ENCODE data around the gene ITGA4.
"Not testable (repeated sequence)": the region's sequence is repeated elsewhere in the genome, so short reads cannot be mapped to it uniquely, and the experiment has no call there.

ITGA4 gene

GRCh38 chr2:181457121-181457740, at the start of gene ITGA4:
ITGA4 (plus strand) TSS chr2:181457386; CDS start chr2:181457655, 269 bp downstream.
- peak; percentile 56 for DNase-seq (ENCODE audit: low read depth, low spot score)

DNA sequence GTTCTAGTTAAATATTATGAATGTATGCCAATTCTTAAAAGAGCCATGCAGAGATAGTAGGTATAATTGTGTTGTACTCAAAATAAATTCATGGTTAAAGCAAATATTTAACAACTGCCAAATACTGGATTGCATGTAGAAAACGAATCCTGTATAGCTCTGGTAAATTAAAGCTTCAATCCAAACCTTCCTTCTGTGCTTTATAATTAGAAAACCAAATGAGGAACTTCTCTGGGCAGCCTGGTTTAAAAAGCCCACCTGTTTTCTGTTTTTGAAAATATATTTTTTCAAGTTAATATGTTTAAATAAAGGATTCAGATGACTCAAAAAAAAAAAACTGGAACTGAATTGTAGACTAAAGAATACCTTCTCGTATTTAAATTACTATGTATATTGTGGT, 48.3 kb upstream of the ITGA4 start:
- no peak for DNase-seq (ENCODE audit: low read depth, low spot score)

DNA sequence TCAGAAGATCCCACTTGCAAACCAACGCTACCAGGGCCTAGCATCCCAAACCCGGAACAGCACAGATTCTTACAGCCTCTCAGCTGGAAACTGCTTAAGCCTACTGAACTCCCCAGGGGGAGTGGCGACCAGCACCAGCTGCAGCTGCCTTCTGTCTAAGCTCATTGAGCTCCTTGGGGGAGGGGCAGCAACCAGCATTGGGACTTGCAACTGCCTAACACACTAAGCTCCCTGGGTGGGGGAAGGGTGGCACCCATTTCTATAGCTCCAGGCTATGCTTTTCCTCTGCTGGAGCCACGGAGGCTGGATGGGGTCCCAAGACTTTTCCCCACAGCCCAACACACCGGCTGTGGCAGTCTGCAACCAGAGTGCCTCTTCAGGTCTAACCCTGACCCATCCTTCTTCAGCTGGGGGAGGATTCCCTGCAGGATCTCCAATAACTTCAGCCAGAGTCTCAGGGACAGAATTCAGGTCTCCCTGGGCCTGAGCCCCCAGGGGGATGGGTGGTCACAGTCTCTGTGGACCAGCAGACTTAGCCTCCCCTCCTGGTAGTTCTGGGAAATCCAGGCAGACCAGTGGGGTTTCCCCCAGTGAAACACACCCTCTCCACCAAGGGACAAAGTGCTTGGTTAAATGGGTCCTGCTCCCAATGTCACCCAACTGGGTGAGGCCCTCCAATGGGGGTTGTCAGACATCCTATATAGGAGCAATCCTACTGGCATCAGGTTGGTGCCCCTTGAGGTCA, 45.9 kb upstream of the ITGA4 start:
- DNase-seq (ENCODE audit: low read depth, low spot score): no peak

- DNase-seq (ENCODE audit: low read depth, low spot score): no peak
These were observed 37.9 kb upstream of the ITGA4 start for GRCh38 chr2:181419129-181419855.

DNA sequence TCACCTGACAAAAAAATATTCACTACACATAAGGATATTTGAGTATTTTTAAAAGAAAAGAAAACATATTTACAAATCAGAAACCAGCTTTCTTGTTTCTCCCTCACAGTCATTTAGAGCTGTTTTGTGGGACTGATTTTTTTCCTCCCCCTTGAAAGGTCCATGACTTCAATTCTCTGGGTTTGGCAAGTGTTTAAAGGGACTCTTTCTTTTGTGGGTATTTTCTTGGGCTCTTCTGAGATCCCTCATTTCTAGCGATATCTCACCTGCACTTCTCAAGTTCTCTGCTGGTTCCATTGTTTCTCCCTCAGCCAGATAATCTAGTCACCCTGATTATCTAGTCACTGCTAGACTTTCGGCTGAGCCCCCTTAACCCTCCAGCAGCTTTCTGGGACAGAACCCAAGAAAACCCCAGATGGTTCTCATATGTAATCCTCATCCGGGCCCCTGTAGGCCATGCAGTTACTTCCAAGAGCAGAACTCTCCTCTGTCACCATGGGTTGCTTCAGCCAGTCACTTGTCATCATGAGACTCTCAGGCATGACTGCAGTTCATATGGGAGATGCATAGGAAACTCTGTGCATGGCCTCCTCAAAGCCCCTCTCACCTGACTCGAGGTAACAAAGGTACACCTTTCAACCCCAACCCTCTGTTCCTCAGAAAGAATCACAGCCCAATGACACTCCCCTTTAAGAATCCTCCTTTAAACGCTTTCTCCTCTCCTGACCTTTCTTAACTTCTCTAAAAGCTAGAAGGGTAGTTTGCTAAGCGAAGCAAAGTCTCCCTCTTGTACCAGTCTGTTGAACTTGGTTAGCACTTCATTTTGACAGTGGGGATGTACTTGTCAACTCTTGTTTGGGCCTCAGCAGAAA, 36.7 kb upstream of the ITGA4 start:
- no peak for DNase-seq (ENCODE audit: low read depth, low spot score)

- DNase-seq (ENCODE audit: low read depth, low spot score): no peak
These were observed 36.1 kb upstream of the ITGA4 start for GRCh38 chr2:181421131-181421458.

DNA sequence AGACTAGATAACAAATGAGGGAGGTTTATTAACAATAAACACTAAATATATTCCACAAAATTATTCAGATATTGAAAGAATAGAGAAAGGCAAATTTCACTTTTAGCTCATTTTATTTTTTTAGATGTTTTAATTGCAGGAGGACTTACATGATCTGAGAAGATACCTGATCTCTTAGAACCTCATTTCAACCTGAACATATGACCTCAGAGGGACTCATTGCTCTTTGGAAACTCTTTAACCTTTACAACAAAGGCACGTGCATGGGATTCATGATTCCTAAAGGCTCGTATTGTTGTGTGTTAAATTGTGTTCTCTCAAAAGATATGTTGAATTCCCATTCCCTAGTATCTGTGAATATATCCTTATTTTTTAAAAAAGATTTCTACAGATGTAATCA, 35.7 kb upstream of the ITGA4 start:
- no peak for DNase-seq (ENCODE audit: low read depth, low spot score)

GRCh38 chr2:181426672-181427071, 30.5 kb upstream of the ITGA4 start:
- DNase-seq (ENCODE audit: low read depth, low spot score): no peak

DNA sequence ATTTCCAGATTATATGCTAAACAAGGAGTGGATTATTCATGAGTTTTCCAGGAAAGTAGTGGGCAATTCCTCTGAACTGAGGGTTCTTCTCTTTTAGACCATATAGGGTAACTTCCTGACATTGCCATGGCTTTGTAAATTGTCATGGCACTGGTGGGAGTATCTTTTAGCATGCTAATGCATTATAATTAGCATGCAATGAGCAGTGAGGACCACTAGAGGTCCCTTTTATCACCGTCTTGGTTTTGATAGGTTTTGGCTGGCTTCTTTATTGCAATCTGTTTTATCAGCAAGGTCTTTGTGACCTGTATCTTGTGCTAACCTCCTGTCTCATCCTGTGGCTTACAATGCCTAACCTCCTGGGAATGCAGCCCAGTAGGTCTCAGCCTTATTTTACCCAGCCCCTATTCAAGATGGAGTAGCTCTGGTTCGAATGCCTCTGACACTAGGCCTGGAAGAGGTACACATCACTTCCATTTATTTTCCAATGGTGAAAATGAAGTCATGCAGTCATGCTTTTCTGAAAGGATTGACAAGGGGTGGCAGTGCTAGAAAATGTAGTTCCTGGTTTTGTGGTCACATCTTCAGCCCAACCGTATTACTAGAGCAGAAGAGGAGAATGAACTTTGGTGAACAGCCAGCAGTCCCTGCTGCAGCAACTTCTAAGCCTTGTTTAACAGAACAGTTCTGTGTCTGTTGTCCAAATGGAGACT, 26.6 kb upstream of the ITGA4 start:
- no peak for DNase-seq (ENCODE audit: low read depth, low spot score)

DNA sequence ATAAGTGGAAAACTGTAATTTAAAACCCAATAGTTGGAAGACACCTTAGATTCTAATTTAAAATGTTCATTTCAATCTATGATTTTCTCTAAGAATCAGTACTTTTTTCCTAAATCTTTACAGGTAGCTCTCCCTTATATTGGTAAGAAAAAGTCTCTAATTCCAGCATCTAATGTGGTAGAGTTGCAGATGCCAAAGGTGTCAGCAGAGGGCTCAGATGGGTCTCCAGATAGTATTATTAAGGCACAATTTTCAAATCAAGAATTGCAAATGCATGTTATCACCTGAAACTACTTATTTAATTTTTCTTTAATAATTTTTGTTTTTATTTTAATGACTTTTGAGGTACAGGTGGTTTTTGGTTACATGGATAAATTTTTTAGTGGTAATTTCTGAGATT, 25.5 kb upstream of the ITGA4 start:
- no peak for DNase-seq (ENCODE audit: low read depth, low spot score)

GRCh38 chr2:181438261-181438660, 18.9 kb upstream of the ITGA4 start:
- no peak for DNase-seq (ENCODE audit: low read depth, low spot score)

GRCh38 chr2:181440344-181440743, 16.8 kb upstream of the ITGA4 start:
- no peak for DNase-seq (ENCODE audit: low read depth, low spot score)

- no peak for DNase-seq (ENCODE audit: low read depth, low spot score)
These were observed 16.3 kb upstream of the ITGA4 start for GRCh38 chr2:181440919-181441318.

- no peak for DNase-seq (ENCODE audit: low read depth, low spot score)
These were observed 15.5 kb upstream of the ITGA4 start for GRCh38 chr2:181441670-181442069.

DNA sequence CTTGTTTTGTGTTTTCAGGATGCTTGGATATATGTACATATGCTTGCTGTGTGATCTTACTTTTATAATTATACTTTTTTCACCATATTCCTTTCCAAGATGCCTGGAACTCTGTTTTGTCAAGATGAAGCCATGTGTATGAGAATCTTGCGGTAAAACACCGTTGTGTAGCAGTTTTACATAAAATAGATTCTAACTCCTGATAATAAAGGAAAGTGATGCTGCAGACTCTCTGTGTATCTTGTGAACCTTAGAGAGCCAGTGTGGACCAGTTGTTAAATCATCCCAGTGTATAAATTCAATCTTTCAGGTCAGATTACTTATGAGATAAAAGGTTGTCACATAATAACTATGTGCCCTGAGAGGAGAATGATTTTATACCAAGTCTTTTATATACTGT, 12.5 kb upstream of the ITGA4 start:
- no peak for DNase-seq (ENCODE audit: low read depth, low spot score)

DNA sequence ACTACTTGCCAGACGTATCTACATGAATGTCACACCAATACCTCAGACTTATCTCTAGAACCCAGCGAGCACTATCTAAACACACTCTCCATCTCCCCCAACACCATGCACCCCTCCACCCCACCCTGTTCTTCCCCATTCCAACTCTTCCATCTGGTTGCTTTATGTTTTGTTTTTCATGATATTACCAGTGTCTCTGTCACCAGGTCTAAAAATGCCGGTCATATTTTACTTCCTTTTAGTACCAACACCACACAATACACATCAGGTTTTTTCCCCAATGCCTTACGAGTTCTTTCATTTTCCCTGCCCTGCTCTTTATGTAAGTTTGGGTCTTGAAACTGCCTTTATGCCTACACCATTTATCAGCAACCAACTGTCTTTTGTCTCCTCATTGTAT, 10.2 kb upstream of the ITGA4 start:
- DNase-seq (ENCODE audit: low read depth, low spot score): no peak

- not testable (repeated sequence) for DNase-seq (ENCODE audit: low read depth, low spot score)
These were observed 7.9 kb upstream of the ITGA4 start for GRCh38 chr2:181449278-181449677.

DNA sequence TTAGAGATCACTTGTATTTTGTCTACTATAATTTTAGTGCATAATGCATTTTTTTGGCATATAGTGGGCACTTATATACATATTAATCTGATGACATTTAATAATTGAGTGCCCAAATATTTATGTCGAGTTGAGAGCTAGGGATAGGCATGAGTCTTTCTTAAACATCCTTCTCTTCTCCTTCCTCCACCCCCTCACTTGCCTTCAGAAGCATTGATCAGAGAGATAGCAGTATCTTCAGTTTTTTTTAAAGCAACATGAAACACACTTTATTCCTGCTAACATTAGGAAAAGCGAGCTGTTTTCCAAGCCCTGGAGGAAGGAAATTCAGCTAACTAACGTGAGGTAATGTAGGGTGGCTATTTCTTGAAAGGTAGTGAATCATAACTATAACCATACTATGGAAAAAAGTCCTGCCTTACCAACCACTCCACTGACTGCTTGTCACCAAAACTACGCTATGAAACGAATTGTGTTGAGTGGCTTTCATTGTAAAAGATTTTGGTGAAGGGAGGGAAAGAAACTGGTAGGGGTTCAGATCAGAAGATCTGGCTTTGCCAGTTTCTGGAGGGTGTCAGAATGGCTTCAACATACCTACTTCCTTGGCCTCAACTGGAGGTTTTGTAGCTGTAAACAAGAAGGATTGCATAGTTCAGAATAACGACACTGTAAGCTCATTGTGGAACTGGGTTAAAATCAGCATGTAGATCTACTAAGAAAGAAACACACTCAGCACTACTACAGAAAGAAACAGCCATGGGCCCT, 2.3 kb upstream of the ITGA4 start:
- DNase-seq (ENCODE audit: low read depth, low spot score): no peak

DNA sequence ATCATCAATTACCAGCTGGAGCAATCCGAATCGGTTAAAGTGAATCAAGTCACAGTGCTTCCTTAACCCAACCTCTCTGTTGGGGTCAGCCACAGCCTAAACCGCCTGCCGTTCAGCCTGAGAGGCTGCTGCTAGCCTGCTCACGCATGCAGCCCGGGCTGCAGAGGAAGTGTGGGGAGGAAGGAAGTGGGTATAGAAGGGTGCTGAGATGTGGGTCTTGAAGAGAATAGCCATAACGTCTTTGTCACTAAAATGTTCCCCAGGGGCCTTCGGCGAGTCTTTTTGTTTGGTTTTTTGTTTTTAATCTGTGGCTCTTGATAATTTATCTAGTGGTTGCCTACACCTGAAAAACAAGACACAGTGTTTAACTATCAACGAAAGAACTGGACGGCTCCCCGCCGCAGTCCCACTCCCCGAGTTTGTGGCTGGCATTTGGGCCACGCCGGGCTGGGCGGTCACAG, 496 bp upstream of the ITGA4 start:
- no peak for DNase-seq (ENCODE audit: low read depth, low spot score)

DNA sequence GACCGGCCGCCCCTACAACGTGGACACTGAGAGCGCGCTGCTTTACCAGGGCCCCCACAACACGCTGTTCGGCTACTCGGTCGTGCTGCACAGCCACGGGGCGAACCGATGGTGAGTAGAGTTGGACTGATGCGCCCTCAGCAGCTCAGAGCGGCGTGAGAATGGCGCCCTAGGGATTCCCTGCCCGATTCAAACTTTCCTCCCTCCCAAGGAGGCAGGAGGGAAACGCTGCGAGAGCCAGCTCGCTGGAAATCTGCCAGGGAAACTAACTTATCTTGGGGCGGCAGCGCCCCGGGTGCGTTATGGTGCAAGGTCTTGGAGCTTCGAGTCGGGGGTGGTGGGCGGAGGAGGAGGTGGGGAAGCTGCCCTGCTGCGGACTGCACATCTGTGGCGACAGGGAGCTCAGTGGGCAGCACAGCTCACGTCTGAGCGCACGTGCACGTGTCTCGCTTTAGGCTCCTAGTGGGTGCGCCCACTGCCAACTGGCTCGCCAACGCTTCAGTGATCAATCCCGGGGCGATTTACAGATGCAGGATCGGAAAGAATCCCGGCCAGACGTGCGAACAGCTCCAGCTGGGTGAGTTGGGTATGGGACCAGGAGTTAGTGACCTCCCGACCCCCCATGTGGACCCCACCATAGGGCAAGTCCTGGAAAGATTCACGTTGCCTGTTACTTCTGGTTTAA, 697 bp downstream of the ITGA4 start:
- no peak for DNase-seq (ENCODE audit: low read depth, low spot score)

All from smooth muscle cell of the brain vasculature (primary cell).